GM12872 (cell line): Measurements from ENCODE around the gene NNAT.

Source experiments
- CTCF ChIP-seq: IDR thresholded peaks from 3 replicates; pipeline ENCODE4 v1.5.1; 2011; ENCODE audit warnings: low read depth, mild to moderate bottlenecking, low read length, moderate library complexity; ENCODE audit not compliant: insufficient read depth

The NNAT gene

GRCh38 chr20:37479925-37480691 lies 40.9 kb upstream of the NNAT start:
- TF ChIP-seq CTCF = no peak

GRCh38 chr20:37480919-37481318 lies 40.1 kb upstream of the NNAT start:
- no peak for TF ChIP-seq CTCF

- TF ChIP-seq CTCF = no peak
These were observed 39.4 kb upstream of the NNAT start for GRCh38 chr20:37481610-37482009.

- no peak for TF ChIP-seq CTCF
These were observed 36.7 kb upstream of the NNAT start for GRCh38 chr20:37484331-37484730.

- no peak for TF ChIP-seq CTCF
These were observed 30.2 kb upstream of the NNAT start for GRCh38 chr20:37490663-37491350.

- no peak for TF ChIP-seq CTCF
These were observed 28.9 kb upstream of the NNAT start for GRCh38 chr20:37492096-37492625.

- no peak for TF ChIP-seq CTCF
These were observed 28.1 kb upstream of the NNAT start for GRCh38 chr20:37492945-37493344.
